ENCODE results near the gene CTNNA3. TPM values are rescaled to one million over a fixed set of nuclear protein-coding genes. Genes with fewer than 3 reads are reported as not detected.

Gene CTNNA3
- total RNA-seq, 2 donors from 2014 or later: 0.37 to 1.1 TPM

GRCh38 chr10:67017218-67017617 is 678.8 kb downstream of the CTNNA3 start:
- no peak overlapping the region for H3K4me3 ChIP-seq
- H3K9ac ChIP-seq (ENCODE audit: low read depth in 2 of 2, low read length in 2 of 2): no peak overlapping the region
- H3K9me3 ChIP-seq: no peaks in the 10 kb centered on the region
- no peak overlapping the region for H3K27ac ChIP-seq
- intact Hi-C loops (cut with DNase I): no loop called here
- no peak for TF ChIP-seq CTCF (IDR thresholded peaks at IDR 0.05)
- H3K36me3 ChIP-seq: no peaks in the 10 kb centered on the region
- no peaks in the 10 kb centered on the region for H3K4me1 ChIP-seq
- no peak for DNase-seq
- no peaks in the 10 kb centered on the region for H3K27me3 ChIP-seq

- Histone ChIP-seq H3K36me3 (no peaks in the 10 kb centered on the region), H3K27me3 (no peaks in the 10 kb centered on the region), H3K4me3 (no peak overlapping the region), H3K27ac (no peak overlapping the region), H3K9ac (ENCODE audit: low read depth in 2 of 2, low read length in 2 of 2) (no peak overlapping the region), H3K4me1 (no peaks in the 10 kb centered on the region), H3K9me3 (no peaks in the 10 kb centered on the region)
- intact Hi-C loops (cut with DNase I): no loop called here
- DNase-seq: no peak
- no peak for TF ChIP-seq CTCF (IDR thresholded peaks at IDR 0.05)
Measured at GRCh38 chr10:67015225-67015624, 680.8 kb downstream of the CTNNA3 start.

- Histone ChIP-seq H3K27me3 (no peaks in the 10 kb centered on the region), H3K9me3 (no peaks in the 10 kb centered on the region), H3K27ac (no peak overlapping the region), H3K9ac (ENCODE audit: low read depth in 2 of 2, low read length in 2 of 2) (no peak overlapping the region), H3K36me3 (no peaks in the 10 kb centered on the region), H3K4me1 (no peaks in the 10 kb centered on the region), H3K4me3 (no peak overlapping the region)
- DNase-seq: no peak
- TF ChIP-seq CTCF (IDR thresholded peaks at IDR 0.05): no peak
- intact Hi-C loops (cut with DNase I): no loop called here
Measured at GRCh38 chr10:67011981-67012380, 684.0 kb downstream of the CTNNA3 start.

GRCh38 chr10:67011480-67011879 is 684.5 kb downstream of the CTNNA3 start:
- H3K36me3 ChIP-seq: no peaks in the 10 kb centered on the region
- TF ChIP-seq CTCF (IDR thresholded peaks at IDR 0.05): no peak
- no peaks in the 10 kb centered on the region for H3K9me3 ChIP-seq
- H3K4me3 ChIP-seq: no peak overlapping the region
- H3K9ac ChIP-seq (ENCODE audit: low read depth in 2 of 2, low read length in 2 of 2): no peak overlapping the region
- DNase-seq: no peak
- H3K27ac ChIP-seq: no peak overlapping the region
- intact Hi-C loops (cut with DNase I): no loop called here
- no peaks in the 10 kb centered on the region for H3K4me1 ChIP-seq
- H3K27me3 ChIP-seq: no peaks in the 10 kb centered on the region

GRCh38 chr10:67005981-67006380 is 690.0 kb downstream of the CTNNA3 start:
- intact Hi-C loops (cut with DNase I): no loop called here

More at GRCh38 chr10:67005981-67006380, 690.0 kb downstream of the CTNNA3 start:
- no peak overlapping the region for H3K9ac ChIP-seq (ENCODE audit: low read depth in 2 of 2, low read length in 2 of 2)
- no peaks in the 10 kb centered on the region for H3K4me1 ChIP-seq
- no peak for TF ChIP-seq CTCF (IDR thresholded peaks at IDR 0.05)
- no peak for DNase-seq
- H3K9me3 ChIP-seq: no peaks in the 10 kb centered on the region
- no peak overlapping the region for H3K27ac ChIP-seq
- H3K27me3 ChIP-seq: no peaks in the 10 kb centered on the region
- H3K36me3 ChIP-seq: no peaks in the 10 kb centered on the region
- no peak overlapping the region for H3K4me3 ChIP-seq

Measured in colonic mucosa (tissue), 4 donors.